Keratinocyte (primary cell): ENCODE data around the gene LDLRAP1. TPM values are rescaled to one million over a fixed set of nuclear protein-coding genes. Genes with fewer than 3 reads are reported as not detected.

Experiments
- DNase-seq: peaks from one replicate; pipeline ENCODE4 v3.0.0-alpha.2; 2011; ENCODE audit warnings: low read depth, missing footprints, low spot score
- FAIRE-seq: peaks from 2 replicates; lab custom pipeline; 2011; peaks lifted over from hg19 to GRCh38; lab: Jason Lieb, UNC
- H2AFZ ChIP-seq: 2 replicates; pipeline ENCODE4 v1.6.0; 2012; ENCODE audit warnings: low read length, control low read depth, inconsistent platforms; ENCODE audit not compliant: control insufficient read depth
- H3K27ac ChIP-seq: 2 replicates; pipeline ENCODE4 v1.5.1; 2011; ENCODE audit warnings: low read length; ENCODE audit not compliant: control insufficient read depth, insufficient read depth
- H3K27me3 ChIP-seq: 3 replicates; pipeline ENCODE4 v1.6.0; 2011; ENCODE audit warnings: low read length; ENCODE audit not compliant: control insufficient read depth, insufficient read depth; ENCODE audit errors: extremely low read depth
- H3K36me3 ChIP-seq, 2 experiments: 2 replicates in 1 of 2; 3 replicates in 1 of 2; pipeline ENCODE4 v1.5.1; 2011; ENCODE audit warnings: low read length in 2 of 2, mild to moderate bottlenecking in 1 of 2; ENCODE audit not compliant: control insufficient read depth in 2 of 2, insufficient read depth in 2 of 2; ENCODE audit errors: extremely low read depth in 1 of 2
- H3K4me1 ChIP-seq: 3 replicates; pipeline ENCODE4 v1.5.1; 2011; ENCODE audit warnings: low read length; ENCODE audit not compliant: control insufficient read depth, insufficient read depth; ENCODE audit errors: extremely low read depth
- H3K4me2 ChIP-seq: 3 replicates; pipeline ENCODE4 v1.6.0; 2011; ENCODE audit warnings: low read depth, low read length; ENCODE audit not compliant: control insufficient read depth, insufficient read depth; ENCODE audit errors: extremely low read depth
- H3K4me3 ChIP-seq, 3 experiments: fragments of 200-600 bp in 1 of 3; sonication (generic) in 1 of 3; 2 replicates in 2 of 3; 3 replicates in 1 of 3; pipeline ENCODE4 v1.5.1; 2011 to 2016; ENCODE audit warnings: low read length in 3 of 3, mild to moderate bottlenecking in 3 of 3, control low read depth in 2 of 3, inconsistent platforms in 1 of 3, low read depth in 1 of 3, mixed read lengths in 1 of 3, mixed run types in 1 of 3, moderate library complexity in 1 of 3; ENCODE audit not compliant: control insufficient read depth in 2 of 3, insufficient read depth in 2 of 3; ENCODE audit errors: extremely low read depth in 1 of 3
- H3K79me2 ChIP-seq: 2 replicates; pipeline ENCODE4 v1.6.0; 2012; ENCODE audit warnings: low read length; ENCODE audit not compliant: control insufficient read depth, insufficient read depth
- H3K9ac ChIP-seq: 3 replicates; pipeline ENCODE4 v1.6.0; 2011; ENCODE audit warnings: low read length; ENCODE audit not compliant: control insufficient read depth, insufficient read depth; ENCODE audit errors: extremely low read depth
- H3K9me1 ChIP-seq: 3 replicates; pipeline ENCODE4 v1.6.0; 2011; ENCODE audit warnings: low read length; ENCODE audit not compliant: control insufficient read depth, insufficient read depth; ENCODE audit errors: extremely low read depth
- H3K9me3 ChIP-seq: 2 replicates; pipeline ENCODE4 v1.5.1; 2012; ENCODE audit warnings: low read depth, low read length; ENCODE audit not compliant: control insufficient read depth
- H4K20me1 ChIP-seq: 3 replicates; pipeline ENCODE4 v1.6.0; 2011; ENCODE audit warnings: low read length; ENCODE audit not compliant: control insufficient read depth, insufficient read depth; ENCODE audit errors: extremely low read depth
- CTCF ChIP-seq, 3 experiments: IDR thresholded peaks in 1 of 3; conservative IDR thresholded peaks in 1 of 3; optimal IDR thresholded peaks in 1 of 3; 2 replicates in 2 of 3; 3 replicates in 1 of 3; pipeline versions ENCODE3 to v1.5.1; 2011; ENCODE audit warnings: low read length in 3 of 3, mild to moderate bottlenecking in 3 of 3, moderate library complexity in 2 of 3, control low read depth in 1 of 3, inconsistent platforms in 1 of 3; ENCODE audit not compliant: insufficient read depth in 2 of 3; ENCODE audit errors: extremely low read depth in 1 of 3
- EZH2 ChIP-seq: IDR thresholded peaks from one replicate; pipeline ENCODE4 v1.6.1; 2012; ENCODE audit warnings: inconsistent platforms, mild to moderate bottlenecking, low read length, moderate library complexity
- dilution Hi-C: fragments of 300-500 bp; cut with MboI; formaldehyde crosslinking; loops from one replicate; pipeline ENCODE4 v1.7.0; 2020; ENCODE audit warnings: low sequenced_read_pairs; ENCODE audit not compliant: extremely low pct_ligation_motif_present
- polyA plus RNA-seq, 5 experiments: library from polyadenylated mRNA; depleted of rRNA in 3 of 5; stranded (reverse) in 3 of 5; stranded (forward) in 1 of 5; unstranded in 1 of 5; fragments of >200 nt; gene quantifications; 1 replicate in 1 of 5; 2 replicates in 3 of 5; 3 replicates in 1 of 5; pipeline versions ENCODE4 v1.2.1 to v1.2.3, GENCODE V29; 2011 to 2012; ENCODE audit warnings: missing spikeins in 2 of 5, low read depth in 1 of 5, low replicate concordance in 1 of 5

Gene LDLRAP1
- polyA plus RNA-seq, 1 donor (not counting 4 experiments of a cell fraction or from before 2014, with no cell fraction given) = 22.3 TPM

DNA sequence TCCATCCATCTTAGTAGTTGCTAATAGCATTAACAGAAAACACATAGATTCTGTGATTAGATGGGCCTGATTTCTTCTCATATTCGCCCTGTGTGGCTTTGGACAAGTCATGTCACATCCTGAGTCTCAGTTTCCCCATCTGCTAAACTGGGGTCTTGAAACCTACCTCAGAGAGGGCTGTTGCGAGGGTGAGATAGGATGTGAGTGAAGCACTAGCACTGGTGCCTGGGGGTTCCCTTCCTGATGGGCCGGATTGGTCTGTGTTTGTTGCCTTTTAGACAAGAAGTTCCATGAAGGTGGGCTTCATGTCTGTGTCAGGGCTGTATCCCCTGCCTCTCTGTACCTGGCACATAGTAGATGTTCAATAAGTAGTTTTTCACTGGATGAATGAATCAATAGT is 69.7 kb downstream of the LDLRAP1 start:
- DNase-seq (no peak), FAIRE-seq (no peak)
- Histone ChIP-seq H4K20me1 (no peaks in the 10 kb centered on the region), H3K9me1 (no peaks in the 10 kb centered on the region), H3K9me3 (no peaks in the 10 kb centered on the region), H3K4me1 (peaks cover 5% of the 10 kb centered on the region), H2AFZ (no peak overlapping the region), H3K4me2 (no peak overlapping the region), H3K9ac (no peak overlapping the region), H3K36me3 (no peaks in the 10 kb centered on the region), H3K27me3 (peaks cover 43% of the 10 kb centered on the region), H3K27ac (no peak overlapping the region), H3K4me3 (no peak overlapping the region), H3K79me2 (no peaks in the 10 kb centered on the region)
- TF ChIP-seq EZH2 = no peak
- no peak for TF ChIP-seq CTCF (optimal IDR thresholded peaks at IDR 0.05 in 1 of 3, IDR thresholded peaks at IDR 0.05 in 1 of 3, conservative IDR thresholded peaks at IDR 0.05 in 1 of 3; ENCODE audit: extremely low read depth in 1 of 3, insufficient read depth in 2 of 3, low read length in 3 of 3)
- dilution Hi-C loops = no loop called here

DNA sequence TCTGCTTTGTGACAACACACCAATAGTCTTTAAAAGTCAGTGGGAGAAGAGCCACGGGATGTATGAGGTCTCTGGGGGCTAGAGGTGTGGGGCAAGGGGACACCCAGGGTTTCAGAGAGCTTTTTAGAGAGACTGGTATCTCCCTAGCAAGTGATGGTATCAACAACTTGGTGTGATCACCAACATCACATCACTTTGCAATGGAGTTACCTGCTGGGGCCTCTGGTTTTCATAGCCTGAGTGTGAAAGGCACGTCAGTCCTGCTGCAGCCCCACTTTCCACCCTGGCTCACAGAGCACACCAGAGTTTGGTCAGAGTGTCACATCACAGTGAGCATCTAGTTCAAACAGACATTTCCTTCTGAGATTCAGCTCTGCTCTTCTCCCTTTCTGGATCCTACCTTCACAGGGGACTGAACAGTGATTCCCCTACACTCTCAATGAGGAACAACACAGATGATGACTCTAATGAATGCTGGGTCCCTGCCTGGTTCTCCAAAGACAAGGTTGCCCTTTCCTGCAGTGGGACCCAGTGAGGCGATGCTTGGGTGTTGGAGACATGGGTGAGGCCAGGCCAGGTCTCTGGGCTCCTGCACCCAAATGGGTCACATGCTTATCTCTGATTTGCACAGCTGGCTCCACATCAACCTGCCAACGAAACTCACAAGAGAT is 71.2 kb downstream of the LDLRAP1 start:
- Histone ChIP-seq H3K9me3 (no peaks in the 10 kb centered on the region), H3K4me1 (peaks cover 3% of the 10 kb centered on the region), H3K4me3 (no peak overlapping the region), H3K36me3 (no peaks in the 10 kb centered on the region), H2AFZ (no peak overlapping the region), H3K4me2 (no peak overlapping the region), H4K20me1 (no peaks in the 10 kb centered on the region), H3K27me3 (peaks cover 55% of the 10 kb centered on the region), H3K79me2 (no peaks in the 10 kb centered on the region), H3K9ac (no peak overlapping the region), H3K9me1 (no peaks in the 10 kb centered on the region), H3K27ac (no peak overlapping the region)
- no peak for TF ChIP-seq EZH2
- TF ChIP-seq CTCF (optimal IDR thresholded peaks at IDR 0.05 in 1 of 3, IDR thresholded peaks at IDR 0.05 in 1 of 3, conservative IDR thresholded peaks at IDR 0.05 in 1 of 3; ENCODE audit: extremely low read depth in 1 of 3, insufficient read depth in 2 of 3, low read length in 3 of 3) = no peak
- FAIRE-seq (no peak), DNase-seq (no peak)
- dilution Hi-C loops = no loop called here
